Neural crest cell (in vitro differentiated cells): ENCODE data around the gene RBM34. TPM values are rescaled to one million over a fixed set of nuclear protein-coding genes. Genes with fewer than 3 reads are reported as not detected.

ENCODE experiments used
- DNase-seq: peaks from one replicate; pipeline ENCODE4 v3.0.0; 2021; ENCODE audit warnings: low read depth, mixed read lengths, low spot score
- H3K27ac Mint-ChIP-seq: one replicate; pipeline ENCODE4 v1.8.0; 2021; ENCODE audit warnings: mild to moderate bottlenecking, mixed read lengths; ENCODE audit not compliant: unreplicated experiment
- H3K27me3 Mint-ChIP-seq: 2 replicates; pipeline ENCODE4 v1.8.0; 2021; ENCODE audit warnings: low read depth, mild to moderate bottlenecking, mixed read lengths
- H3K36me3 Mint-ChIP-seq: 2 replicates; pipeline ENCODE4 v1.8.0; 2021; ENCODE audit warnings: low read depth, mild to moderate bottlenecking, mixed read lengths
- H3K4me1 Mint-ChIP-seq: 2 replicates; pipeline ENCODE4 v1.8.0; 2021; ENCODE audit warnings: mixed read lengths
- H3K4me3 Mint-ChIP-seq: one replicate; pipeline ENCODE4 v1.8.0; 2021; ENCODE audit warnings: mild to moderate bottlenecking, mixed read lengths
- H3K9me3 Mint-ChIP-seq: 2 replicates; pipeline ENCODE4 v1.8.0; 2021; ENCODE audit warnings: mixed read lengths
- total RNA-seq: library from RNA; stranded (reverse); gene quantifications from 2 replicates; pipeline ENCODE4 v1.2.1, GENCODE V29; 2021
- TF ChIP-seq, protein P1 (sequence below): fragments of 200-600 bp; sonication (generic); conservative IDR thresholded peaks from 2 replicates; pipeline ENCODE4 v1.5.0; 2021; ENCODE audit warnings: antibody characterized with exemption, mild to moderate bottlenecking

Gene RBM34
- total RNA-seq, 1 donor from 2014 or later, result 102 TPM

- H3K36me3 Mint-ChIP-seq, result no peaks in the 10 kb centered on the region
- peaks cover 5% of the 10 kb centered on the region for H3K4me1 Mint-ChIP-seq
- no peak overlapping the region for H3K27ac Mint-ChIP-seq
- H3K27me3 Mint-ChIP-seq, result no peaks in the 10 kb centered on the region
- no peaks in the 10 kb centered on the region for H3K9me3 Mint-ChIP-seq
- peak; percentile 25 for DNase-seq
- TF ChIP-seq, protein P1, sequence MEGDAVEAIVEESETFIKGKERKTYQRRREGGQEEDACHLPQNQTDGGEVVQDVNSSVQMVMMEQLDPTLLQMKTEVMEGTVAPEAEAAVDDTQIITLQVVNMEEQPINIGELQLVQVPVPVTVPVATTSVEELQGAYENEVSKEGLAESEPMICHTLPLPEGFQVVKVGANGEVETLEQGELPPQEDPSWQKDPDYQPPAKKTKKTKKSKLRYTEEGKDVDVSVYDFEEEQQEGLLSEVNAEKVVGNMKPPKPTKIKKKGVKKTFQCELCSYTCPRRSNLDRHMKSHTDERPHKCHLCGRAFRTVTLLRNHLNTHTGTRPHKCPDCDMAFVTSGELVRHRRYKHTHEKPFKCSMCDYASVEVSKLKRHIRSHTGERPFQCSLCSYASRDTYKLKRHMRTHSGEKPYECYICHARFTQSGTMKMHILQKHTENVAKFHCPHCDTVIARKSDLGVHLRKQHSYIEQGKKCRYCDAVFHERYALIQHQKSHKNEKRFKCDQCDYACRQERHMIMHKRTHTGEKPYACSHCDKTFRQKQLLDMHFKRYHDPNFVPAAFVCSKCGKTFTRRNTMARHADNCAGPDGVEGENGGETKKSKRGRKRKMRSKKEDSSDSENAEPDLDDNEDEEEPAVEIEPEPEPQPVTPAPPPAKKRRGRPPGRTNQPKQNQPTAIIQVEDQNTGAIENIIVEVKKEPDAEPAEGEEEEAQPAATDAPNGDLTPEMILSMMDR, result peak; percentile 60
- H3K4me3 Mint-ChIP-seq, result no peak overlapping the region
Observed at GRCh38 chr1:235199441-235199840, 38.4 kb upstream of the RBM34 start.

DNA sequence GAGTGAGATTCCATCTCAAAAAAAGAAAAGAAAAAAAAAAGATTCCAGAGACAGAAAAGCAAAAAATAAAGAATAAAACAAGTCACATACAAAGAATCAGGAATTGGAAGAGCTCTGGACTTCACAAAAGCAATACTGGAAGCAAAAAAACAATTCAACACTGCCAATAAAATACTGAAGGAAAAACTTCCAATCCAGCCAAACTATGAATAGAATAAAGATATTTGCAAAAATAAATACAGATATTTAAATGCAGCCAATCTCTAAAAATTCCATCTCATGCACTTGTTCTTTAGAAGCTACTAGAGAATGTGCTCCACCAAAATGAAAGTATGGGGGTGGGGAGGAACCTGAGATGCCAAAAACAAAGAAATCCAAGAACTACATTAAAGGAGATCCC lies 29.4 kb upstream of the RBM34 start:
- no peak overlapping the region for H3K27ac Mint-ChIP-seq
- H3K9me3 Mint-ChIP-seq, result no peaks in the 10 kb centered on the region
- DNase-seq, result no peak
- H3K4me1 Mint-ChIP-seq, result no peaks in the 10 kb centered on the region
- TF ChIP-seq, protein P1, result no peak
- no peaks in the 10 kb centered on the region for H3K27me3 Mint-ChIP-seq
- H3K36me3 Mint-ChIP-seq, result peaks cover 10% of the 10 kb centered on the region
- H3K4me3 Mint-ChIP-seq, result no peak overlapping the region

DNA sequence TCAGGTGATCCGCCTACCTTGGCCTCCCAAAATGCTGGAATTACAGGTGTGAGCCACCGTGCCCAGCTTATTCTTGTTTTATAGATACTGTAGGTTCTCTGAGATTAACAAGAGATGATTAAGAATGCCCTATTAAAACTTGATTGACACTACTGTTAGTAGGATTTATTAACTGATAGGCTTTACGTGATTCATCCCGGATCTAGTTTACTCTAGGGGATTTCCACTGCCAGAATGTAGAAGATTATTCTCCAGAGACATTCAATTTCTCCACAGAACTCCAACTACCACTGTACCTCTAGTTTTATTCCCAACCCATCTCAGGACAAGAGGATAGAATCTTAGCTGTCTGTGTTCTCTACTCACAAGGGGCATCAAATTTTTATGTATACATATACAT lies 26.3 kb upstream of the RBM34 start:
- Mint-ChIP-seq H3K4me3 (no peak overlapping the region), H3K4me1 (no peaks in the 10 kb centered on the region), H3K27ac (no peak overlapping the region), H3K9me3 (no peaks in the 10 kb centered on the region), H3K27me3 (no peaks in the 10 kb centered on the region), H3K36me3 (peaks cover 7% of the 10 kb centered on the region)
- TF ChIP-seq, protein P1, result no peak
- no peak for DNase-seq

DNA sequence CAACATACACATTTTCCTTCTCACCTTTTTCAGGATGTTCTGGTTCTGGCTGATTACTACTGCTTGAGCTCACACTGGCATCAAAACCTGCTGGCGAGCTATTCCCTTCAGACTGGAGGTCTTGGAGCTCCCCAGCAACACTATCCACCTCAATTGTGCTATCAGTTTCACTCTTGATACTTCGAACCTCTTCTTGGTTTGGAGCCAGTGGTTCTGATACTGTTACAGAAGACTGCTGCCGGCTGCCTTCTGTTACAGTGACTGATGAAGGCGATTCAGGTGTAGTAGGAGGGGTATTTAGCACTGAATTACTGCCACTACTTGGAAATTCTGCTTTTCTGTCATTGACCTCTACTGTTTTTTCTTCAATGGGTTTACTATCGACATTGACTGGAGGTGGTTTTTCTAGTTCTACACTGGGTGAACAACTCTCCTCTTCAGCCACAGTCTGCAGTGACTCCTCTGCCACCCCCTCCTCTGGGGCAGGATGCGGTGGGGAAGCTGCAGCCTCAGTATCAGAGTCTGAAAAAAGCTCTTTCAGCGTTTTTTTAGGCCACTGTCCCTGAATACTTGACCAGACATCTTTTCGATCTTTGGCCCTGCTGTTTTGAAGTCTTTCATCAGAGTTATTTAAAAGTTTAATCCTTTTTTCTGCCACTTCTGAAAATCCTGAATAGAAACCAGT lies 20.7 kb upstream of the RBM34 start:
- DNase-seq, result no peak
- Mint-ChIP-seq H3K4me3 (no peak overlapping the region), H3K9me3 (no peaks in the 10 kb centered on the region), H3K36me3 (peaks cover 8% of the 10 kb centered on the region), H3K27me3 (no peaks in the 10 kb centered on the region), H3K4me1 (no peaks in the 10 kb centered on the region), H3K27ac (no peak overlapping the region)
- TF ChIP-seq, protein P1, result no peak

GRCh38 chr1:235180916-235181460 lies 19.9 kb upstream of the RBM34 start:
- TF ChIP-seq, protein P1, result no peak
- Mint-ChIP-seq H3K36me3 (peaks cover 8% of the 10 kb centered on the region), H3K27me3 (no peaks in the 10 kb centered on the region), H3K4me3 (no peak overlapping the region), H3K4me1 (no peaks in the 10 kb centered on the region), H3K27ac (no peak overlapping the region), H3K9me3 (no peaks in the 10 kb centered on the region)
- DNase-seq, result no peak
